GM18502 (cell line): Measurements from ENCODE around the gene LMX1B.

Experiments
- ATAC-seq: cut with Tn5 transposase; IDR thresholded peaks from one replicate; pipeline ENCODE4 v1.9.1; 2021; ENCODE audit warnings: mild to moderate bottlenecking; ENCODE audit not compliant: unreplicated experiment, poor library complexity

LMX1B gene

GRCh38 chr9:126692041-126692758, 78.5 kb downstream of the LMX1B start:
- ATAC-seq = no peak

GRCh38 chr9:126692759-126693427, 79.2 kb downstream of the LMX1B start:
- no peak for ATAC-seq

GRCh38 chr9:126693428-126693944, 79.8 kb downstream of the LMX1B start:
- no peak for ATAC-seq

GRCh38 chr9:126694206-126695081, 80.7 kb downstream of the LMX1B start:
- ATAC-seq = no peak

- ATAC-seq = no peak
Measured at GRCh38 chr9:126695186-126695585, 81.5 kb downstream of the LMX1B start.

GRCh38 chr9:126695701-126696400, 82.1 kb downstream of the LMX1B start:
- ATAC-seq = no peak

- ATAC-seq = no peak
Measured at GRCh38 chr9:126696401-126697145, 82.8 kb downstream of the LMX1B start.

- ATAC-seq = no peak
Measured at GRCh38 chr9:126697330-126697729, 83.6 kb downstream of the LMX1B start.

GRCh38 chr9:126698251-126698650, 84.5 kb downstream of the LMX1B start:
- ATAC-seq = no peak

GRCh38 chr9:126698756-126699155, 85.0 kb downstream of the LMX1B start:
- ATAC-seq = no peak

GRCh38 chr9:126699401-126699881, 85.7 kb downstream of the LMX1B start:
- no peak for ATAC-seq

GRCh38 chr9:126700296-126700695, 86.6 kb downstream of the LMX1B start:
- no peak for ATAC-seq

GRCh38 chr9:126700903-126701812, 87.4 kb downstream of the LMX1B start:
- no peak for ATAC-seq

- no peak for ATAC-seq
Measured at GRCh38 chr9:126701813-126702140, 88.0 kb downstream of the LMX1B start.

- ATAC-seq = no peak
Measured at GRCh38 chr9:126702151-126703001, 88.6 kb downstream of the LMX1B start.

GRCh38 chr9:126703002-126703865, 89.5 kb downstream of the LMX1B start:
- no peak for ATAC-seq

- ATAC-seq = no peak
Measured at GRCh38 chr9:126703866-126704156, 90.1 kb downstream of the LMX1B start.
